Lower lobe of right lung (tissue), 2 donors: ENCODE measurements around the gene MAP2K6. TPM values are rescaled to one million over a fixed set of nuclear protein-coding genes. Genes with fewer than 3 reads are reported as not detected.

Source experiments
- ATAC-seq, 2 donors: fragments of 200-7000 bp; cut with Tn5 transposase; one replicate each; pipeline ENCODE4 v1.9.1; 2020 to 2022; ENCODE audit warnings: mild to moderate bottlenecking in 2 of 2, moderate library complexity in 2 of 2
- DNase-seq: peaks from one replicate; pipeline ENCODE4 v3.0.0-alpha.2; 2020
- H3K27ac ChIP-seq: fragments of 200-600 bp; one replicate; pipeline ENCODE4 v1.8.0; 2022
- H3K27me3 ChIP-seq: fragments of 200-600 bp; one replicate; pipeline ENCODE4 v1.8.0; 2022; ENCODE audit warnings: low read depth
- H3K36me3 ChIP-seq: fragments of 200-600 bp; one replicate; pipeline ENCODE4 v1.8.0; 2022; ENCODE audit warnings: mild to moderate bottlenecking
- H3K4me1 ChIP-seq: fragments of 200-600 bp; one replicate; pipeline ENCODE4 v1.8.0; 2022
- H3K4me3 ChIP-seq: fragments of 200-600 bp; one replicate; pipeline ENCODE4 v1.8.0; 2022; ENCODE audit warnings: mild to moderate bottlenecking
- H3K9me3 ChIP-seq: fragments of 200-600 bp; one replicate; pipeline ENCODE4 v1.8.0; 2022
- CTCF ChIP-seq: fragments of 200-600 bp; IDR thresholded peaks from one replicate; pipeline ENCODE4 v1.8.0; 2022; ENCODE audit warnings: antibody characterized with exemption, mild to moderate bottlenecking
- intact Hi-C: fragments of 100-400 bp; cut with DNase I; formaldehyde crosslinking; loops from one replicate; pipeline ENCODE4 v1.11.0; 2022
- long read RNA-seq: library from polyadenylated mRNA; unstranded; transcript quantifications from one replicate; pipeline ENCODE4 v2.0.0, GENCODE V29; 2021
- total RNA-seq: library from RNA; stranded (reverse); fragmentation: NEBNext Ultra II Directional; extraction: Animal tissue kit (Norgen Biotek cat#: 25700); gene quantifications from one replicate; pipeline ENCODE4 v1.2.1, GENCODE V29; 2021
- donor health status: DM: no; HTN: yes; CAD: no; lungs with severe emphysema.

The MAP2K6 gene
- total RNA-seq = 6.3 TPM
- long read RNA-seq, full-length matches to known transcripts = 3 of 7 reads
- long read RNA-seq, partial matches to known transcripts = 1 of 7 reads
- long read RNA-seq, other reads (novel, unspliced or antisense) = 3 of 7 reads

GRCh38 chr17:69414408-69415274, at the start of gene MAP2K6:
TSS of gene MAP2K6 (plus strand) at chr17:69414697. CDS start at chr17:69414985, 288 bp downstream.
- H3K4me1 ChIP-seq = peaks cover 24% of the 10 kb centered on the region
- TF ChIP-seq CTCF = no peak
- no peaks in the 10 kb centered on the region for H3K27me3 ChIP-seq
- intact Hi-C loops = no loop called here
- peak; percentile 94 to 98 for ATAC-seq
- no peak within 1 kb of the TSS for H3K27ac ChIP-seq
- H3K4me3 ChIP-seq = peak within 1 kb of the TSS; percentile 62
- DNase-seq = peak; percentile 90
- no peaks in the 10 kb centered on the region for H3K36me3 ChIP-seq
- no peaks in the 10 kb centered on the region for H3K9me3 ChIP-seq

- Histone ChIP-seq H3K4me1 (no peaks in the 10 kb centered on the region), H3K36me3 (no peaks in the 10 kb centered on the region), H3K9me3 (no peaks in the 10 kb centered on the region), H3K27ac (no peak overlapping the region), H3K4me3 (no peak overlapping the region), H3K27me3 (no peaks in the 10 kb centered on the region)
- DNase-seq (no peak), ATAC-seq (no peak)
- TF ChIP-seq CTCF = no peak
- intact Hi-C loops = no loop called here
These were observed 47.2 kb upstream of the MAP2K6 start for GRCh38 chr17:69367298-69367697.

GRCh38 chr17:69373069-69373468, 41.4 kb upstream of the MAP2K6 start:
- no peak for ATAC-seq
- Histone ChIP-seq H3K4me1 (no peaks in the 10 kb centered on the region), H3K27ac (no peak overlapping the region), H3K27me3 (no peaks in the 10 kb centered on the region), H3K4me3 (no peak overlapping the region), H3K36me3 (no peaks in the 10 kb centered on the region), H3K9me3 (no peaks in the 10 kb centered on the region)
- intact Hi-C loops = no loop called here
- no peak for DNase-seq
- TF ChIP-seq CTCF = no peak

- intact Hi-C loops = no loop called here
- DNase-seq (no peak), ATAC-seq (no peak)
- H3K36me3 ChIP-seq = no peaks in the 10 kb centered on the region
- no peak overlapping the region for H3K4me3 ChIP-seq
- no peaks in the 10 kb centered on the region for H3K27me3 ChIP-seq
- H3K9me3 ChIP-seq = no peaks in the 10 kb centered on the region
- H3K4me1 ChIP-seq = no peaks in the 10 kb centered on the region
- TF ChIP-seq CTCF = no peak
- H3K27ac ChIP-seq = no peak overlapping the region
These were observed 39.3 kb upstream of the MAP2K6 start for GRCh38 chr17:69375229-69375628.

GRCh38 chr17:69388822-69389442, 25.6 kb upstream of the MAP2K6 start:
- ATAC-seq (no peak), DNase-seq (no peak)
- H3K27ac ChIP-seq = no peak overlapping the region
- intact Hi-C loops = no loop called here
- H3K4me1 ChIP-seq = no peaks in the 10 kb centered on the region
- H3K36me3 ChIP-seq = no peaks in the 10 kb centered on the region
- TF ChIP-seq CTCF = no peak
- H3K9me3 ChIP-seq = no peaks in the 10 kb centered on the region
- no peak overlapping the region for H3K4me3 ChIP-seq
- H3K27me3 ChIP-seq = no peaks in the 10 kb centered on the region
